ENCODE results near the gene ZNF658.
"Not testable (repeated sequence)": the region's sequence is repeated elsewhere in the genome, so short reads cannot be mapped to it uniquely, and the experiment has no call there.

The ZNF658 gene

GRCh38 chr9:66900490-66901131 lies at the start of gene ZNF658:
Gene ZNF658 (plus strand): TSS chr9:66900725. CDS start chr9:66903562, 2,837 bp downstream.
- DNase-seq: peak; percentile 89

DNA sequence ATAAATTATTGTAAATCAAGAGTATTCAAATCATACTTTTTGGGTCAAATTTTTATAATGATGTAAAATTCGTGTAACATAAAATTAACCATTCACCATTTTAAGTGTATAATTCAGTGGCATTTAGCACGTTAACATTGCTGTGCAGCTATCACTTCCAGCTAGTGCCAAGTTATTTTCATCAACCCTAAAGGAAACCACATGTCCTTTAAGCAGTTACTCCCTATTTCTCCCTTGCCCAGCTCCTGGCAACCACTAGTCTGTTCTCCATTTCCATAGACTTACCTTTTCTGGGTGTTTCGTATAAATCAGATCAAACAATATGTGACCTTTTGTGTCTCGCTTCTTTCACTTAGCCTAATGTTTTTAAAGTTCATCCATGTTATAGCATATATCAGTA lies 38.8 kb upstream of the ZNF658 start:
- not testable (repeated sequence) for DNase-seq

DNA sequence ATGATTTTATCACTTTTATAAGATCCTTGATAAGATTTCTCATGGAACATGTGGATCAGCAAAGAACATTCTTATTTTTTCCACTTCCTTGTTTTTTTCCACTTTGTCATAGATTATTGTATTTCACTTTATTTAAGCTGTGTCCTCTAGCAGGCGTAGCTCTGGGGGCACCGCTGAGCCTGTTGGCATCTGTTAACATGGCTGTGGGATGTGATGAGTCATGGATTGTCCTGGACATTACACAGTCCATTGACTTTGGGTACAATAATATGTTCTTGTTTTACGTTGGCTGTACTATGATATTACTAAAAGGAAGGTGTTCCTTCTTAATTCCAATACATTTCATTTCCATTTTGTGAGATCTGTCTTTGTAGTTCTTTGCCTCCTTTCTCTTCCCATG lies 31.9 kb upstream of the ZNF658 start:
- DNase-seq: not testable (repeated sequence)

- not testable (repeated sequence) for DNase-seq
Observed at GRCh38 chr9:66880605-66881004, 19.9 kb upstream of the ZNF658 start.

DNA sequence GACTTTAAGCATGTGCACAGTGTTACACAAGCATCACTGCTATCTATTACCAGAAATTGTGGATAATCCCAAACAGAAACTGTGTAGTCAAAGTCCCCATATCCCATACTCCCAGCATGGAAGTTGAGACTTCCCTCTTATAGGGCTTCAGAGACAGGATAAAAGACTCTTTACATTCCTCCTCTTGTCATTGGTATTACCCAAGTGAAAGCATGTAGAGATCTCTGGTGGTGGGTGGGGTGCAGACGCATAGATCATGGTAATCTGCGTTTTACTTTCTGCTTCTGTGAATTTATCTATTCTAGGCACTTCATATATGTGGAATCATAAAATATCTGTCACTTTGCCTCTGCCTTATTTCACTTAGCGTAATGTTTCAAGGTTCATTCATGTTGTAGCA lies 18.7 kb upstream of the ZNF658 start:
- not testable (repeated sequence) for DNase-seq

DNA sequence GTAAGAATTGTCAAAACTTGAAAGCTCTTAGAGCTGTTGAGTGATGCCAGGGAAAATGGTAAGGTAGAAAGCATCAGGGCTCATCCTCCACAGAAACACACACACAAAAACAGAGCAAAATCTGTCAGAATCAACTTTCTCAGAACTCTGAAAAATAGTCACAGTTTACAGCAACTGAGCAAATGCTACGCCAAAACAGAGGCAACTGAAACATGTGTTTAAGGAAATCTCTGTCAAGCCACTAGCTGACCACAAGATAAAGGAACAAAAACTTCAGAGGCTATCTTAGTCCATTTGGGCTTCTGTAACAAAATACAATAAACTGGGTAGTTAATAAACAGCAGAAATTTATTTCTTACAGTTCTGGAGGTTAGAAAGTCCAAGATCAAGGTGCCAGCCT lies 10.2 kb upstream of the ZNF658 start:
- DNase-seq: not testable (repeated sequence)

DNA sequence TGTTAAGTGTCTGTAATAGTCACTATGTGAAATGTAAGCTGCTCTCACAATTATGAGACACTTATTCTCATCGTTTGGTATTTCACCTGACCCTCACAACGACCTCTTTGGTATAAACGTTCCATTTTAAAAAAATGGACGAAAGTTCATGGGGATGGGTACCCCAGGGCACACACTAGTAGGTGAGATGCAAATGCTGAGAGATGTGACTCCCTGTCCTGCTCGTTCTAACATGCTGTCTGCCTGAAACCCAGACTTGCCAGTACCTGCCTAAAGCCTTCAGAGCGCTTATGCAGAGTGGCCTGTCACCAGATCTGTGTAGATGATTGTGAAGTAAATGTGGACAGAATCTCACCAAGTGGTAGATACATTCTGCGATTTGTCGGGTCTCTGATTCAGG lies 616 bp downstream of the ZNF658 start:
- peak; percentile 5 for DNase-seq

- not testable (repeated sequence) for DNase-seq
Observed at GRCh38 chr9:66909560-66909959, 9.0 kb downstream of the ZNF658 start.

DNA sequence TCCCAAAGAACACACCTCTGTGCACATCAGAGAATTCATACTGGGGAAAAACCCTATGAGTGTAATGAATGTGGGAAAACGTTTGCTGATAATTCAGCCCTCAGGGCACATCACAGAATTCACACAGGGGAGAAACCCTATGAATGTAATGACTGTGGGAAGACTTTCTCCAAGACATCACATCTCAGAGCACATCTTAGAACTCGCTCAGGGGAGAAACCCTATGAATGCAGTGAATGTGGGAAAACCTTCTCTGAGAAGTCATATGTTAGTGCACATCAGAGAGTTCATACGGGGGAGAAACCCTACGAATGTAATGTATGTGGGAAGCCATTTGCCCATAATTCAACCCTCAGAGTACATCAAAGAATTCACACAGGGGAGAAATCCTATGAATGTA lies 19.5 kb downstream of the ZNF658 start:
- DNase-seq: not testable (repeated sequence)

DNA sequence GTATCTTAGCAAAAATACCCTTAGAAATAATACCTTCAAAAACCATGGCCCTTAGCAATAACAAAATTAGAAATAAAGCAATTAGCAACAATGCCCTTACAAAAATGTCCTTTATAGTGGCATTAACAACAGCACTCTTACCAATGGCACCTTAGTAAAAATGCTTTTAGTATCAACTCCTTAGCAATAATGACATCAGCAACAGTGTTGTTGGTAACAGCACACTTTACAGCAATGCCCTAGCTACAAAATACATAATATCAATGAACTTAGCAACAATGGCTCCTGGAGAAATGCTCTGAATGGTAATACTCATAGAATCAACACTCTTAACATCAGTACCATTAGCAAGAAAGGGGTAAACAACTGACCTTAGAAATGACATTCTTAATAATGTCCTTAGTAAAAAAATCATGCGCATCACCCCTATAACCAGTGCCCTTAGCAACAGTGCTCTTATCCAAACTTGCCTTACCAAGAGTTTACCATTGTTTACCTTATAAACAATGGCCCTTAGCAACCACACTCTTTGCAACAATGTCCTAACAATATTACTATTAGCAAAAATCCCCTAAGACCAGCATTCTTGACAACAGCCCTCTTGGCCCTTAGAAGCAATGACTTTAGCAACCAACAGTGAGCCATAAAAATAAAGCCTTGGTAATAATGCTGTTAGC lies 35.8 kb downstream of the ZNF658 start:
- not testable (repeated sequence) for DNase-seq

- DNase-seq: not testable (repeated sequence)
Observed at GRCh38 chr9:66937662-66938061, 37.1 kb downstream of the ZNF658 start.

DNA sequence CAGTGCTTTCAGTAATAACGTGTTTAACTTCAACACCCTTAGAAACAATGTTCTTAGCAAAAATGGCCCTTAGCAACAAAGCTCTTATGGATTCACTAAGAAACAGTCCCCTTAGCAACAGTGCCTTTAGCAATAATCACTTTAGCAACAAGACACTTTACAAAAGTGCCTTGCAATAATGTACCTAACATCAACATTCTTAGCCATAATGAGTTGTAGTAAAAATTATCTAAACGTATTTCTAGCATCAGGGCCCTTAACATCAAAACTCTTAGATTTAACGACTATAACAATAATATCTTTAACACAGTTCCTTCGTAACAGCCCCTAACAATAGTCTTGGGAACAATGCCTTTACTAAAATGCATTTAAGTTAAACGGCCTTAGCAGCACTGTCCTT lies 37.8 kb downstream of the ZNF658 start:
- not testable (repeated sequence) for DNase-seq

GRCh38 chr9:66939878-66940830 lies 39.6 kb downstream of the ZNF658 start:
- not testable (repeated sequence) for DNase-seq

DNA sequence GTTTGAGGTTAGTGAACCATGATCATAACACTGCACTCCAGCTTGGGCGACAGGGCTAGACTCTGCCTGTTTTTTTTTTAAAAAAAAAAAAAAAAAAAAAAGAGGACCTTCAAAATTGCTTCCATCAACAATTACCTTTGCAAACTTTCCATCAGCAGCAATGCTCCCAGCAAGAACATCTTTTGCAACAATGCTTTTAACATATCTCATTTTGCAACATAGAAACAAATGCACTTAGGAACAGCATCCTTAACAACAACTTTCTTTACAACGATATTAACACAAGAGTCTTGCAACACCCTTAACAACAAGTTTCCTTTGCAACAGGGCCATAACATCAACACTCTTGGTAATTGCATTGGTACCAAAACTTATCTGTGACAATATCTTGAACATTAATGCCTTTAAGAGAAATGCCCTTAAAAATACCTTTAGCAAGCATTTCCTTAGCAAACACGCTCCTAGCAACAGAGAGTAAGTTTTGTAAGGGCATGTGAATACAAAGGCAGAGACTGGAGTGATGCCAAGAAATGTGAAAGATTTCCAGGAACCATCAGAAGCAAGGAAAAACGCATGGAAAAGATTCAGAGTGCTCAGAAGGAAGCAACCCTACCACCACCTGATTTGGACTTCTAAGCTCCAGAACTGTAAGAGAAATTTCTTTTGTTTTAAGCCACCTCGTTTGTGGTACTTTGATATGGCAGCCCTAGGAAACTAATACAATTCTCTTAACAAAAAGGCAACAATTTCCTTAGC lies 42.1 kb downstream of the ZNF658 start:
- peak; percentile 11 for DNase-seq

DNA sequence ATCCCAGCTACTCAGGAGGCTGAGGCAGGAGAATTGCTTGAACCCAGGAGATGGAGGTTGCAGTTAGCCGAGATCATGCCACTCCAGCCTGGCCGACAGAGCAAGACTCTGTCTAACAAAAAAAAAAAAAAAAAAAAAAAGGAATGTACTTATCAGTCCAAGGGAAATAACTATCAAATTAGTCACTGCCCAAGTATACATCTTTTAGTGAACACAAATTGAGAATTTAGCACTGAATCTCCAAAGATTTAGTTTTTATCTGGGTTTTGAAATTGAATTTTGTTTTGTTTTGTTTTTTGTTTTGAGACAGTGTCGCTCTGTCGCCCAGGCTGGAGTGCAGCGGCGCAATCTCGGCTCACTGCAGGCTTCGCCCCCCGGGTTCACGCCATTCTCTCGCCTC lies 52.1 kb downstream of the ZNF658 start:
- not testable (repeated sequence) for DNase-seq

Data from right hindlimb (tissue), 1 donor.